Measurements from ENCODE around the gene KCTD20. TPM values are rescaled to one million over a fixed set of nuclear protein-coding genes. Genes with fewer than 3 reads are reported as not detected.

The KCTD20 gene
- total and polyA plus RNA-seq, 2 of the 13 experiments (the other 11 are each of a cell fraction or from before 2014, with no cell fraction given) = 52.7 to 67.1 TPM

GRCh38 chr6:36493859-36494258 lies 51.1 kb downstream of the KCTD20 start:
- Histone ChIP-seq H3K36me3 (replicated peaks in 1 of 2; ENCODE audit: control insufficient read depth in 1 of 2, insufficient read depth in 2 of 2, low read length in 2 of 2) (peaks cover 7 to 26% of the 10 kb centered on the region in 2 experiments), H3K4me2 (ENCODE audit: low read depth, low read length) (peak overlapping the region; percentile 21; the same call in 1 of the 2 replicates), H3K4me1 (ENCODE audit: insufficient read depth, low read length) (peaks cover 41% of the 10 kb centered on the region), H2AFZ (ENCODE audit: low read length) (no peak overlapping the region), H3K9me3 (ENCODE audit: low read length) (no peaks in the 10 kb centered on the region), H3K27me3 (ENCODE audit: control insufficient read depth in 1 of 2, insufficient read depth in 2 of 2, low read length in 2 of 2) (no peaks in the 10 kb centered on the region), H3K27ac (ENCODE audit: extremely low read length, insufficient read depth, low read length) (peak overlapping the region; percentile 36), H3K9ac (ENCODE audit: insufficient read depth, low read depth, low read length) (no peak overlapping the region), H4K20me1 (ENCODE audit: insufficient read depth, low read length) (no peaks in the 10 kb centered on the region), H3K4me3 (replicated peaks in 1 of 3; ENCODE audit: insufficient read depth in 1 of 3, low read depth in 2 of 3, low read length in 3 of 3) (no peak overlapping the region), H3K79me2 (ENCODE audit: insufficient read depth, low read length) (no peaks in the 10 kb centered on the region)
- ChIA-PET POLR2A (no interaction called here), CTCF (ENCODE audit: low intra/inter-chr PET ratio, low total read pairs) (no interaction called here)
- in situ Hi-C loops (cut with HindIII; ENCODE audit: extremely low pct_ligation_motif_present, low pct_unique_long_range_greater_than_20kb) (no loop called here), intact Hi-C loops (cut with micrococcal nuclease; ENCODE audit: unreplicated experiment) (no loop called here)
- peak; percentile 97 for FAIRE-seq
- peak; percentile 88 for DNase-seq (ENCODE audit: low spot score)
- peak; percentile 71 for ATAC-seq
- WGBS (ENCODE audit: low lambda C conversion rate) = 27% methylated on average over 2 of the region's 2 CpGs
- BruUV-seq (replicated peaks) = no TSS peak
- no peak; the same call in 1 of the 2 replicates for TF ChIP-seq NR2F6 (IDR thresholded peaks at IDR 0.05)
- TF ChIP-seq NR2F6 (CRISPR knock-in tag; IDR thresholded peaks at IDR 0.05) = peak; percentile 55
- TF ChIP-seq ETV5 (CRISPR knock-in tag; IDR thresholded peaks at IDR 0.05; ENCODE audit: borderline replicate concordance) = 0 out of 2 replicates have a peak, but pooled peaks have one; percentile 9
- peak; percentile 44 for TF ChIP-seq NCOA2 (CRISPR knock-in tag; IDR thresholded peaks at IDR 0.05)
- 0 out of 2 replicates have a peak, but pooled peaks have one; percentile 47 for TF ChIP-seq ZNF710 (CRISPR knock-in tag; IDR thresholded peaks at IDR 0.05; ENCODE audit: borderline replicate concordance)
- TF ChIP-seq ZNF317 (CRISPR knock-in tag; IDR thresholded peaks at IDR 0.05) = 0 out of 2 replicates have a peak, but pooled peaks have one; percentile 32
- TF ChIP-seq MIER3 (CRISPR knock-in tag; IDR thresholded peaks at IDR 0.05; ENCODE audit: borderline replicate concordance) = peak; percentile 44; the same call in 1 of the 2 replicates
- TF ChIP-seq TARDBP (CRISPR knock-in tag; IDR thresholded peaks at IDR 0.05) = peak; percentile 31; the same call in 1 of the 2 replicates
- peak; percentile 55; the same call in 1 of the 2 replicates for TF ChIP-seq ZNF652 (CRISPR knock-in tag; IDR thresholded peaks at IDR 0.05; ENCODE audit: borderline replicate concordance, low read depth)
- TF ChIP-seq, protein P1, sequence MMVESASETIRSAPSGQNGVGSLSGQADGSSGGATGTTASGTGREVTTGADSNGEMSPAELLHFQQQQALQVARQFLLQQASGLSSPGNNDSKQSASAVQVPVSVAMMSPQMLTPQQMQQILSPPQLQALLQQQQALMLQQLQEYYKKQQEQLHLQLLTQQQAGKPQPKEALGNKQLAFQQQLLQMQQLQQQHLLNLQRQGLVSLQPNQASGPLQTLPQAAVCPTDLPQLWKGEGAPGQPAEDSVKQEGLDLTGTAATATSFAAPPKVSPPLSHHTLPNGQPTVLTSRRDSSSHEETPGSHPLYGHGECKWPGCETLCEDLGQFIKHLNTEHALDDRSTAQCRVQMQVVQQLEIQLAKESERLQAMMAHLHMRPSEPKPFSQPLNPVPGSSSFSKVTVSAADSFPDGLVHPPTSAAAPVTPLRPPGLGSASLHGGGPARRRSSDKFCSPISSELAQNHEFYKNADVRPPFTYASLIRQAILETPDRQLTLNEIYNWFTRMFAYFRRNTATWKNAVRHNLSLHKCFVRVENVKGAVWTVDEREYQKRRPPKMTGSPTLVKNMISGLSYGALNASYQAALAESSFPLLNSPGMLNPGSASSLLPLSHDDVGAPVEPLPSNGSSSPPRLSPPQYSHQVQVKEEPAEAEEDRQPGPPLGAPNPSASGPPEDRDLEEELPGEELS (CRISPR knock-in tag; IDR thresholded peaks at IDR 0.05) = peak; percentile 45; the same call in 1 of the 2 replicates
- TF ChIP-seq BCL6 (CRISPR knock-in tag; IDR thresholded peaks at IDR 0.05) = 0 out of 2 replicates have a peak, but pooled peaks have one; percentile 11
- peak; percentile 87 for TF ChIP-seq SOX5 (CRISPR knock-in tag; IDR thresholded peaks at IDR 0.05; ENCODE audit: borderline replicate concordance)
- no peak for TF ChIP-seq CREB1 (IDR thresholded peaks at IDR 0.05)
- peak; percentile 41; the same call in 1 of the 2 replicates for TF ChIP-seq CREB1 (CRISPR knock-in tag; IDR thresholded peaks at IDR 0.05)
- no peak for TF ChIP-seq GLI4 (CRISPR knock-in tag; IDR thresholded peaks at IDR 0.05; ENCODE audit: borderline replicate concordance)
- TF ChIP-seq PITX1 (CRISPR knock-in tag; IDR thresholded peaks at IDR 0.05) = no peak
- TF ChIP-seq ISL2 (CRISPR knock-in tag; IDR thresholded peaks at IDR 0.05) = 0 out of 2 replicates have a peak, but pooled peaks have one; percentile 30
- 0 out of 2 replicates have a peak, but pooled peaks have one; percentile 11 for TF ChIP-seq THAP11 (CRISPR knock-in tag; IDR thresholded peaks at IDR 0.05)
- TF ChIP-seq, protein P2, sequence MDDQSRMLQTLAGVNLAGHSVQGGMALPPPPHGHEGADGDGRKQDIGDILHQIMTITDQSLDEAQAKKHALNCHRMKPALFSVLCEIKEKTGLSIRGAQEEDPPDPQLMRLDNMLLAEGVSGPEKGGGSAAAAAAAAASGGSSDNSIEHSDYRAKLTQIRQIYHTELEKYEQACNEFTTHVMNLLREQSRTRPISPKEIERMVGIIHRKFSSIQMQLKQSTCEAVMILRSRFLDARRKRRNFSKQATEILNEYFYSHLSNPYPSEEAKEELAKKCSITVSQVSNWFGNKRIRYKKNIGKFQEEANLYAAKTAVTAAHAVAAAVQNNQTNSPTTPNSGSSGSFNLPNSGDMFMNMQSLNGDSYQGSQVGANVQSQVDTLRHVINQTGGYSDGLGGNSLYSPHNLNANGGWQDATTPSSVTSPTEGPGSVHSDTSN (CRISPR knock-in tag; IDR thresholded peaks at IDR 0.05; ENCODE audit: borderline replicate concordance) = no peak
- TF ChIP-seq SP1 (IDR thresholded peaks at IDR 0.05) = no peak
- no peak for TF ChIP-seq SP1 (CRISPR knock-in tag; IDR thresholded peaks at IDR 0.05)
- TF ChIP-seq SOX13 (IDR thresholded peaks at IDR 0.05) = peak; percentile 49; the same call in 1 of the 2 replicates
- TF ChIP-seq SOX13 (CRISPR knock-in tag; conservative IDR thresholded peaks at IDR 0.05 in 1 of 2, IDR thresholded peaks at IDR 0.05 in 1 of 2) = peak in 1 of 2 experiments; percentile 90; a peak in 2 of 4 replicates

Measured in HepG2 (cell line).